GM12892 (cell line): Measurements from ENCODE around the gene SHB.

ENCODE experiments used
- POLR2A ChIP-seq: IDR thresholded peaks from 2 replicates; pipeline ENCODE4 v1.6.1; 2011; ENCODE audit warnings: low read depth, low read length, control low read depth
- POLR2AphosphoS5 ChIP-seq: IDR thresholded peaks from 2 replicates; pipeline ENCODE4 v1.6.1; 2011; ENCODE audit warnings: low read depth, low read length, control low read depth
- TAF1 ChIP-seq: IDR thresholded peaks from 2 replicates; pipeline ENCODE4 v1.6.1; 2011; ENCODE audit warnings: low read depth, mild to moderate bottlenecking, control low read depth, low read length, borderline replicate concordance

DNA sequence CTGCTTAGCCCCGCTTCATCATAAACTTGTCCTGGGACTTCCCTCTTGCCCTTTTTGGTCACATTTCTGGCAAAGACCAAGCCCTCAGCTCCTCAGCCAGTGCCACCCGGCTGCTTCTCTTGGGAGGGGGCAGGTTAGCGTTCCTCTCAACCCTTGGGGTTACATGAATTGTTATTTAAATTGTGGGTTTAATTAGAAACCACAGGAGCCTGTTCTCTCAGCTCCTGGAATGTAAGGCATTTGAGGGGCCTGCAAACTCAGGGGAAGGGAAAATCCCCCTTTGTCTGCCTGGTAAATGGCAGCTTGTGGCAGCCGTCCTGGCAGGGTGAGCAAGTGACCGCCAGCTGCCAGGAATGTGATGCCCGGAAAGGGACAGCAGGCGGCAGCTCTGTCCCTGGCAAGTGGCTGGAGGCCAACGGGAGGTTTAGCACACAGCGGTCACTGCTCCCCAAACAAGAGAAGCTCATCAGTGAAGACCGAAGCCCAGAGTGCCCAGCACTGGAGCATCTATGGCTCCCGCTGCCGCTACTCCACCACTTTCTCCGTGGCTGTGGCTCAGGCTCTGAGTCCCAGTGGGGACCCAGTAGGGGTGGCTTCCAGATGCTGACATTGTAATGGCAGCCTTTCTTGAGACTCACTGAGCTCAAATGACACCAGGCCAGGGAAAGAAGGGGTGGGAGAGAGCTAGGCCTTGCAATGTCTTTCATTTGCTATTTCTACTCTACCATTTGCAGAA, 51.7 kb downstream of the SHB start:
- TF ChIP-seq POLR2AphosphoS5 (no peak), POLR2A (no peak), TAF1 (no peak)
